Measurements from ENCODE around the gene PTPN7. TPM values are rescaled to one million over a fixed set of nuclear protein-coding genes. Genes with fewer than 3 reads are reported as not detected.

The PTPN7 gene
- total and polyA plus RNA-seq, 2 of the 13 experiments (the other 11 are each of a cell fraction or from before 2014, with no cell fraction given) = not detected

GRCh38 chr1:202189001-202189790 is 28.8 kb upstream of the PTPN7 start (continued):
- TF ChIP-seq, protein P1, sequence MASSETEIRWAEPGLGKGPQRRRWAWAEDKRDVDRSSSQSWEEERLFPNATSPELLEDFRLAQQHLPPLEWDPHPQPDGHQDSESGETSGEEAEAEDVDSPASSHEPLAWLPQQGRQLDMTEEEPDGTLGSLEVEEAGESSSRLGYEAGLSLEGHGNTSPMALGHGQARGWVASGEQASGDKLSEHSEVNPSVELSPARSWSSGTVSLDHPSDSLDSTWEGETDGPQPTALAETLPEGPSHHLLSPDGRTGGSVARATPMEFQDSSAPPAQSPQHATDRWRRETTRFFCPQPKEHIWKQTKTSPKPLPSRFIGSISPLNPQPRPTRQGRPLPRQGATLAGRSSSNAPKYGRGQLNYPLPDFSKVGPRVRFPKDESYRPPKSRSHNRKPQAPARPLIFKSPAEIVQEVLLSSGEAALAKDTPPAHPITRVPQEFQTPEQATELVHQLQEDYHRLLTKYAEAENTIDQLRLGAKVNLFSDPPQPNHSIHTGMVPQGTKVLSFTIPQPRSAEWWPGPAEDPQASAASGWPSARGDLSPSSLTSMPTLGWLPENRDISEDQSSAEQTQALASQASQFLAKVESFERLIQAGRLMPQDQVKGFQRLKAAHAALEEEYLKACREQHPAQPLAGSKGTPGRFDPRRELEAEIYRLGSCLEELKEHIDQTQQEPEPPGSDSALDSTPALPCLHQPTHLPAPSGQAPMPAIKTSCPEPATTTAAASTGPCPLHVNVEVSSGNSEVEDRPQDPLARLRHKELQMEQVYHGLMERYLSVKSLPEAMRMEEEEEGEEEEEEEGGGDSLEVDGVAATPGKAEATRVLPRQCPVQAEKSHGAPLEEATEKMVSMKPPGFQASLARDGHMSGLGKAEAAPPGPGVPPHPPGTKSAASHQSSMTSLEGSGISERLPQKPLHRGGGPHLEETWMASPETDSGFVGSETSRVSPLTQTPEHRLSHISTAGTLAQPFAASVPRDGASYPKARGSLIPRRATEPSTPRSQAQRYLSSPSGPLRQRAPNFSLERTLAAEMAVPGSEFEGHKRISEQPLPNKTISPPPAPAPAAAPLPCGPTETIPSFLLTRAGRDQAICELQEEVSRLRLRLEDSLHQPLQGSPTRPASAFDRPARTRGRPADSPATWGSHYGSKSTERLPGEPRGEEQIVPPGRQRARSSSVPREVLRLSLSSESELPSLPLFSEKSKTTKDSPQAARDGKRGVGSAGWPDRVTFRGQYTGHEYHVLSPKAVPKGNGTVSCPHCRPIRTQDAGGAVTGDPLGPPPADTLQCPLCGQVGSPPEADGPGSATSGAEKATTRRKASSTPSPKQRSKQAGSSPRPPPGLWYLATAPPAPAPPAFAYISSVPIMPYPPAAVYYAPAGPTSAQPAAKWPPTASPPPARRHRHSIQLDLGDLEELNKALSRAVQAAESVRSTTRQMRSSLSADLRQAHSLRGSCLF (CRISPR knock-in tag; IDR thresholded peaks at IDR 0.05; ENCODE audit: borderline replicate concordance) = no peak
- TF ChIP-seq, protein P2, sequence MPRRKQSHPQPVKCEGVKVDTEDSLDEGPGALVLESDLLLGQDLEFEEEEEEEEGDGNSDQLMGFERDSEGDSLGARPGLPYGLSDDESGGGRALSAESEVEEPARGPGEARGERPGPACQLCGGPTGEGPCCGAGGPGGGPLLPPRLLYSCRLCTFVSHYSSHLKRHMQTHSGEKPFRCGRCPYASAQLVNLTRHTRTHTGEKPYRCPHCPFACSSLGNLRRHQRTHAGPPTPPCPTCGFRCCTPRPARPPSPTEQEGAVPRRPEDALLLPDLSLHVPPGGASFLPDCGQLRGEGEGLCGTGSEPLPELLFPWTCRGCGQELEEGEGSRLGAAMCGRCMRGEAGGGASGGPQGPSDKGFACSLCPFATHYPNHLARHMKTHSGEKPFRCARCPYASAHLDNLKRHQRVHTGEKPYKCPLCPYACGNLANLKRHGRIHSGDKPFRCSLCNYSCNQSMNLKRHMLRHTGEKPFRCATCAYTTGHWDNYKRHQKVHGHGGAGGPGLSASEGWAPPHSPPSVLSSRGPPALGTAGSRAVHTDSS (CRISPR knock-in tag; conservative IDR thresholded peaks at IDR 0.05) = no peak
- 0 out of 2 replicates have a peak, but pooled peaks have one; percentile 27 for TF ChIP-seq BRD4 (CRISPR knock-in tag; IDR thresholded peaks at IDR 0.05)
- TF ChIP-seq E2F2 (CRISPR knock-in tag; IDR thresholded peaks at IDR 0.05; ENCODE audit: borderline replicate concordance) = no peak
- TF ChIP-seq ZNF501 (CRISPR knock-in tag; IDR thresholded peaks at IDR 0.05) = no peak
- TF ChIP-seq SRSF1 (optimal IDR thresholded peaks at IDR 0.05; ENCODE audit: low read depth, low read length) = no peak
- TF ChIP-seq NFE2L2 (IDR thresholded peaks at IDR 0.05; ENCODE audit: low read length) = no peak
- no peak for TF ChIP-seq AGO2 (optimal IDR thresholded peaks at IDR 0.05; ENCODE audit: low read depth, low read length)
- TF ChIP-seq ZSCAN31 (CRISPR knock-in tag; IDR thresholded peaks at IDR 0.05; ENCODE audit: low read depth) = peak; percentile 26; the same call in 1 of the 2 replicates
- TF ChIP-seq SP2 (CRISPR knock-in tag; IDR thresholded peaks at IDR 0.05) = no peak
- no peak for TF ChIP-seq TCF7 (IDR thresholded peaks at IDR 0.05; ENCODE audit: low read depth)
- no peak for TF ChIP-seq ZNF124 (CRISPR knock-in tag; IDR thresholded peaks at IDR 0.05)
- TF ChIP-seq NCOA2 (CRISPR knock-in tag; IDR thresholded peaks at IDR 0.05) = no peak
- TF ChIP-seq, protein P3, sequence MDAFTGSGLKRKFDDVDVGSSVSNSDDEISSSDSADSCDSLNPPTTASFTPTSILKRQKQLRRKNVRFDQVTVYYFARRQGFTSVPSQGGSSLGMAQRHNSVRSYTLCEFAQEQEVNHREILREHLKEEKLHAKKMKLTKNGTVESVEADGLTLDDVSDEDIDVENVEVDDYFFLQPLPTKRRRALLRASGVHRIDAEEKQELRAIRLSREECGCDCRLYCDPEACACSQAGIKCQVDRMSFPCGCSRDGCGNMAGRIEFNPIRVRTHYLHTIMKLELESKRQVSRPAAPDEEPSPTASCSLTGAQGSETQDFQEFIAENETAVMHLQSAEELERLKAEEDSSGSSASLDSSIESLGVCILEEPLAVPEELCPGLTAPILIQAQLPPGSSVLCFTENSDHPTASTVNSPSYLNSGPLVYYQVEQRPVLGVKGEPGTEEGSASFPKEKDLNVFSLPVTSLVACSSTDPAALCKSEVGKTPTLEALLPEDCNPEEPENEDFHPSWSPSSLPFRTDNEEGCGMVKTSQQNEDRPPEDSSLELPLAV (CRISPR knock-in tag; conservative IDR thresholded peaks at IDR 0.05; ENCODE audit: low read depth) = no peak
- TF ChIP-seq CREB3 (CRISPR knock-in tag; IDR thresholded peaks at IDR 0.05) = no peak
